ENCODE measurements around the gene PADI1.

DNA sequence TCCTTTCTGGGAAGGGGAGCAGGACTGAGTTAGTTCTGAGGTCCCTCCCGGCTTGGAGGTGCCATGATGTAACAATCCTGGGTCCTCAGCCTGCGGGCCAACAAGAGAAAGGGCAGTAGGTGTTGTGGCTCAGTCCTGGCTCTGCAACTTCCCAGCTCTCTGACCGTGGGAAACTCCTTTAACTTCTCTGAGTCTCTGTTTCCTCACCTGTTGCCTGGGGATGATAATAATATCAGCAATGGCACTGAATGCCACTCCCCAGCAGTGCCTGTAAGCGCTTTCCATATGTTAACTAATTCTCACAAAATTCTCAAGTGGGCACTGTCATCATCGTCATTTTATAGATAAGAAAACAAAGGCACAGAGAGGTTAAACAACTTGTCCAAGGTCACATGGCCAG, 46.3 kb downstream of the PADI1 start:
- no peak for TF ChIP-seq POLR2A (IDR thresholded peaks at IDR 0.05)
- TF ChIP-seq, protein P1, sequence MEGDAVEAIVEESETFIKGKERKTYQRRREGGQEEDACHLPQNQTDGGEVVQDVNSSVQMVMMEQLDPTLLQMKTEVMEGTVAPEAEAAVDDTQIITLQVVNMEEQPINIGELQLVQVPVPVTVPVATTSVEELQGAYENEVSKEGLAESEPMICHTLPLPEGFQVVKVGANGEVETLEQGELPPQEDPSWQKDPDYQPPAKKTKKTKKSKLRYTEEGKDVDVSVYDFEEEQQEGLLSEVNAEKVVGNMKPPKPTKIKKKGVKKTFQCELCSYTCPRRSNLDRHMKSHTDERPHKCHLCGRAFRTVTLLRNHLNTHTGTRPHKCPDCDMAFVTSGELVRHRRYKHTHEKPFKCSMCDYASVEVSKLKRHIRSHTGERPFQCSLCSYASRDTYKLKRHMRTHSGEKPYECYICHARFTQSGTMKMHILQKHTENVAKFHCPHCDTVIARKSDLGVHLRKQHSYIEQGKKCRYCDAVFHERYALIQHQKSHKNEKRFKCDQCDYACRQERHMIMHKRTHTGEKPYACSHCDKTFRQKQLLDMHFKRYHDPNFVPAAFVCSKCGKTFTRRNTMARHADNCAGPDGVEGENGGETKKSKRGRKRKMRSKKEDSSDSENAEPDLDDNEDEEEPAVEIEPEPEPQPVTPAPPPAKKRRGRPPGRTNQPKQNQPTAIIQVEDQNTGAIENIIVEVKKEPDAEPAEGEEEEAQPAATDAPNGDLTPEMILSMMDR (IDR thresholded peaks at IDR 0.05) = no peak

Data from testis (tissue), 2 donors.